Stimulated activated naive CD8-positive, alpha-beta T cell treated with anti-CD3 and anti-CD28 coated beads, Interleukin-15, amount 100 ng/mL, for 72 hours (primary cell): Measurements from ENCODE around the gene PRDM16.
"Not testable (repeated sequence)": the region's sequence is repeated elsewhere in the genome, so short reads cannot be mapped to it uniquely, and the experiment has no call there.

Experiments
- ATAC-seq: fragments of 150-1000 bp; cut with Tn5 transposase; 2 replicates; pipeline ENCODE4 v1.10.0; 2021; ENCODE audit warnings: mild to moderate bottlenecking, moderate library complexity
- DNase-seq, 2 donors: peaks; one replicate each; pipeline ENCODE4 v3.0.0; 2021 to 2022
- H3K27ac Mint-ChIP-seq, 2 donors: one replicate each; pipeline ENCODE4 v1.8.0; 2022; ENCODE audit warnings: mild to moderate bottlenecking in 2 of 2, mixed read lengths in 2 of 2, moderate library complexity in 2 of 2
- H3K27me3 Mint-ChIP-seq: one replicate; pipeline ENCODE4 v1.8.0; 2022; ENCODE audit warnings: mixed read lengths
- H3K4me1 Mint-ChIP-seq: one replicate; pipeline ENCODE4 v1.8.0; 2022; ENCODE audit warnings: mild to moderate bottlenecking, mixed read lengths
- H3K4me3 Mint-ChIP-seq, 2 donors: one replicate each; pipeline ENCODE4 v1.8.0; 2022; ENCODE audit warnings: mild to moderate bottlenecking in 2 of 2, mixed read lengths in 2 of 2, moderate library complexity in 1 of 2
- H3K9me3 Mint-ChIP-seq, 2 donors: one replicate each; pipeline ENCODE4 v1.8.0; 2022; ENCODE audit warnings: mixed read lengths in 2 of 2

The PRDM16 gene

DNA sequence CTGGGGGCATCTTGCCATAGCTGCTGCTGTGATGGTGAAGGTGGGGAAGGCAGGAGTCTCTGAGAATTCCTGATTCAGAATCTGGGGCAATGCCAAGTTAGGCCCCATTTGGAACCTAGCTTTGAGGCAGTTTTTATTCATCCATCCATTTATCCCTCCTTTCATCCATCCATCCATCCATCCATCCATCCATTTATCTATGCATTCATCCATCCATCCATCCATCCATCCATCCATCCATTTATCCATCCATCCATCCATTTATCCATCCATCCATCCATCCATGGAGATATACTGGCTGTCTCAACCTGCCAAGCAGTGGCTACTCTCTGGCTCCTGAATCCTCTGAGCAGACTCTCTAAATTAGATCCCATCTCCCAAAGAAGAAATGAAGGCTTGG is 83.1 kb downstream of the PRDM16 start:
- no peak for DNase-seq
- ATAC-seq, result no peak
- Mint-ChIP-seq H3K9me3 (no peaks in the 10 kb centered on the region), H3K27me3 (peaks cover 33% of the 10 kb centered on the region), H3K4me1 (no peaks in the 10 kb centered on the region), H3K4me3 (no peak overlapping the region), H3K27ac (peak overlapping the region in 1 of 2 donors; percentile 10)

DNA sequence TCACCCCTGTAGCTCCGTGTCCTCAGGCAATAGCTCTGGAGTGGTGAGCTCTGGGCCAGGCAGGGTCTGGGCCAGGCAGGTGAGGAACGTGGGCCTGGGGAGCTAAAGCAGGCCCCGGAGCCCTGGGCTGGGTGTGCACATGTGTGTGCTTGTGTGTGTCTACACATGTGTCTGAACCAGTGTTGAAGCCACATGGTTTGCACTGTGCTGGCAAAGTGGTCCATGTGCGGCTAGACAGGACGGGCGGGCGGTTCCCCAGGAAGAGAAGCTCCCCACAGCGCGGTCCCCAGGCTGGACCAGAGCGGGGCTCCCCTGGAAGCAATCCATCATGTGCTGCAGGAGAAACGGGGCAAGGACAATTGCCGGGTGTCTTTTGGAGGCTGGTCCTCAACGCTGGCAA is 84.2 kb downstream of the PRDM16 start:
- no peak for DNase-seq
- Mint-ChIP-seq H3K27me3 (peaks cover 39% of the 10 kb centered on the region), H3K4me1 (no peaks in the 10 kb centered on the region)

DNA sequence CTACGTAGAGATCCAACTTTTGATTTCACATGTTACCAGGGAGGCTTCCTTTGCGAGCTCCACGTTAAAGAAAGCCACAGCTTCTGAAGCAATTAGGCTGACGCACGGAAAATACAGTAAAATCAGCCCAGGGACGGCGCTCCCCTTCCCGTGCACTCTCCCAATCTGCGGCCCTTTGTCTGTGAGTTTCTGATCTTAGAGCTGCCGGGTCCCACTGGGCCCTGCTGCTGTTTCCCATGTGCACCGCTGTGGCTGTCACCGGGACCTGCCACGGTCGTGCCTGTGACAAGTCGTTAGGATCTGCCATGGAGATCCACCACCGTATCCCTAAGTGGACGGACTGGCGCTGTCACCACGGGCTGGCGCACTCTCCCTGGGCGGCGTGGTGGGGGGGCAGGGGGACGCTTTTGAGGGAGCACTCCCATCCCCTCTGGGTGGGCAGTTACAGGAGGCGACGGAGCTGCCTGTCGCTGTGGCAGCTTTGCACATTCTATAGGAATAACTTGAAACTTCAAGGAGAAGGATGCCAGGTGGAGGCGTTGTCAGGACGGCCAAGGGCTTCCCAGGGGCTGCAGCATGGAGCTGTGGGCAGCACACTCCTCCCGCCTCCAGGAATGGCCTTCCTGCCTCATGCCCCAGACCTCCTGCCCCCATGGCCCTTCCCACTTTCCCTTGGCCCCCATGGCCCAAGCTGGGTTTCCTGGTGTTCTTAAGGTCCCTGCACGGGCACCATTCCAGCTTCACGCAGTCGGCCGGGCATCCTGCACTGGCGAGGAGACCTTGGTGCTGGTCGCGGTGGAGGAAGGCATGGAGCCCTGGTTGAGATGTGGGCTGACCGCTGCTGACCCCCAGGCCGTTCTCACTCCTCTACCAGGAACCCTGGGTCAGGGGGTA is 85.1 kb downstream of the PRDM16 start:
- Mint-ChIP-seq H3K4me1 (no peaks in the 10 kb centered on the region), H3K9me3 (no peaks in the 10 kb centered on the region), H3K27ac (no peak overlapping the region), H3K27me3 (peaks cover 47% of the 10 kb centered on the region), H3K4me3 (no peak overlapping the region)
- DNase-seq (no peak), ATAC-seq (no peak)

More for the DNA sequence above, 84.2 kb downstream of the PRDM16 start:
- H3K27ac Mint-ChIP-seq, result no peak overlapping the region
- no peaks in the 10 kb centered on the region for H3K9me3 Mint-ChIP-seq
- H3K4me3 Mint-ChIP-seq, result no peak overlapping the region
- ATAC-seq, result no peak

DNA sequence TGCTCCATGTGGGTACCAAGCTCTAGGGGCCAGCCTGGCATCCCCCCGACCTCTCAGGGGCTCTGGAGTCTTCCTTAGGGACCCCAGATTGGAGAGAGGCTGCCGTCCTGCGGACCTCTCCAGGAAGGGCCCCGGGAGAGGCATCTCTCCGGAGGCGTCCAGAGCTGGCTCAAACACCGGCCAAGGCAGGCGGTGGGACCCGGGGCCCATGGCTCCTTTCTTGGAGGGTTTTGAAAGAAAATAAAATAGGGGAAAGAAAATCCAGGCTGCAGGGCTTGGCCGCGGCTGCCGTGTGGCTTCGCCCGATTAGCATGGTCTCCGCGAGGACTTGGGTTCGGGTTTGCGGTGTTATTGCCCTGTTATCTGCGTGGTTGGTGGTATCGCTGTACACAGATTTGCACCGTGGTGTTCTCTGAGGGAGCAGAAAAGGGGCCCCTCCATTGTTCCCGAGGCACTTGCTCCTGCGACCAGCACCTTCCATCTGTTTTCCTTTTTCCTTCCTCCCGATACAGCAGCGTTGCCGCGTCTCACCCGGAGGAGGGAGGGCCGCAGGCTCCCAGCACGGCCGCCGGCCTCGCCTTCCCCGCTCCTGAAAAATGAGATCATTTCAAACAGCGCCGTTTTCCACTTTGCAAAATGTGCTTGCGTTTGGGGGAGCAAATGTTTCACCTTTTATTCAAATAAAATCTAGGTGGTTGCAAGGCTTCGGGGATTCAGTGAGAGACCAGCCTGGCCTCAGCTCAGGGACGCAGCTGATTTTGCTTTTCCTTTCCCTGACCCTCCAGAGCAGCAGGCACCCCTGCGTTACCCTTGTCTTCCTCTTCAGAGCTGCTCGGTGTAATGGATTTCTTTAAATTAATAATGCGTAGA is 86.3 kb downstream of the PRDM16 start:
- Mint-ChIP-seq H3K4me3 (no peak overlapping the region), H3K27ac (no peak overlapping the region), H3K27me3 (peaks cover 47% of the 10 kb centered on the region), H3K4me1 (no peaks in the 10 kb centered on the region), H3K9me3 (no peaks in the 10 kb centered on the region)
- DNase-seq (no peak), ATAC-seq (no peak)

DNA sequence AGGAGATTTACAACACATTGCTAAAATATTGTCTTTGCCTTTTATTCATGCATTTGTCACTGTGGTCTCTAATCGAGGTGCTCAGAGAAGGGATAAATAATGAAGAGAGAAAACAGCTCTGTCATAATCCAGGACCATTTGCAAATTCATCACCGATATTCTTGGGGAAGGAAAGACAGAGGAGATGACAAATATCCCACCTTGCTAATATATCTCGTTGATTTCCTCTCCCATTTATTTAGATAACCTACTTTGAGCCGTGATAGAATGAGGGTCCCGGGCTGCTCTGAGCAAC is 86.9 kb downstream of the PRDM16 start:
- no peak overlapping the region for H3K27ac Mint-ChIP-seq
- DNase-seq, result no peak
- H3K4me1 Mint-ChIP-seq, result peaks cover 5% of the 10 kb centered on the region
- no peak for ATAC-seq
- no peak overlapping the region for H3K4me3 Mint-ChIP-seq
- H3K27me3 Mint-ChIP-seq, result peaks cover 47% of the 10 kb centered on the region
- no peaks in the 10 kb centered on the region for H3K9me3 Mint-ChIP-seq

DNA sequence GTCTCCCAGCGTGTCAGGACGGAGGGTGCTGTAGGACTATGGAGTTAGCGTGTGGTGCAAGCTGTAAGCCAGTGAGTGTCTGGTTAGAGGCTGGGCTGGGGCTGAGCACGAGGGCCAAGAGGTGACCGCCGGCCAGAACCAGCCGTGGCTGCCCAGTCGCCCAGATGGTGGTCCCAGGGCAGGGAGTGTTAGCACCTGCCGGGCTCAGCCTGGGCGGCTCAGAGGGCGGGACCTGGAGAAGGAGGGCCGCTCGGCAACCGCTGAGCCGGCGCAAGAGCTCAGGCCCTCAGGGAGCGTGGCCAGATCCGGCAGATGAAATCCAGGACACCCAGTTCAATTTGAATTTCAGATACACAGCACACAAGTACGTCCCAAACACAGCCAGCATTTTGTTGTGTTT is 87.9 kb downstream of the PRDM16 start:
- DNase-seq, result no peak
- H3K27me3 Mint-ChIP-seq, result peaks cover 49% of the 10 kb centered on the region
- no peak for ATAC-seq
- no peak overlapping the region for H3K4me3 Mint-ChIP-seq
- H3K9me3 Mint-ChIP-seq, result no peaks in the 10 kb centered on the region
- no peak overlapping the region for H3K27ac Mint-ChIP-seq
- H3K4me1 Mint-ChIP-seq, result peaks cover 12% of the 10 kb centered on the region

DNA sequence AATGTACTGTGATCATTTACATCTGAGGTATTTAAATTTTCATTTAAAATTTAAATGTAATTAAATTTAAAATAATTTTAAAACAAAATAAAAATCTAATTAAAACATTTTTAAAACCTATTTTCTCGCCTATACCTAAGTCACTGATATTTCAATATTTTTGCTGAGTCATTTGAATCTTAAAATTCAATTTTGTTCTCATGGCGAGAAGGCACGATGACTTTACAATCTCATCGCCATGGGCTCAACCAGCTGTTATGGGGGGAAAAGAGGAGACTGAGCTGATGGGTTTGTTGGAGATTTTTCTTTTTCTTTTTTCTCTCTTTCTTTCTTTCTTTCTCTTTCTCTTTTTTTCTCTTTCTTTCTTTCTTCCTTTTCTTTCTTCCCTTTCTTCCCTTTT is 89.3 kb downstream of the PRDM16 start:
- Mint-ChIP-seq H3K27me3 (peaks cover 56% of the 10 kb centered on the region), H3K9me3 (no peaks in the 10 kb centered on the region), H3K27ac (peak overlapping the region in 1 of 2 donors; percentile 73), H3K4me1 (peaks cover 12% of the 10 kb centered on the region), H3K4me3 (no peak overlapping the region)
- DNase-seq (no peak), ATAC-seq (no peak)

DNA sequence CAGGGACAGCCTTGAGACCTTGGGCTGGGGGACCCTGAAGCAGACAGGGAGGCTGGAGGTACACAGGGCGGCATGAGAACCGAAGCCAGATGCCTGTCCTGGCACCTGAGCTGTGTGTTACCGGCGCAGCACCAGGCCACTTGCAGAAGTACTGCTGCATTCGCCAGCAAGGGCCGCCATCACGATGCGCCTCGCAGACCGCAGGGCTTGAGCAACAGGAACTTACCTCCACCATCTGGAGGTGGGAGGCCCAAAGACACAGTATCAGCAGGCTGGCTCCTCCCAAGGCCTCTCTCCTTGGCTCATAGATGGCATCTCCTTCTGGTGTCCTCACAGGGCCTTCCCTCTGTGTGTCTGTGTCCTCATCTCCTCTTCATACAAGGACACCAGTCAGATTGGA is 90.1 kb downstream of the PRDM16 start:
- Mint-ChIP-seq H3K4me3 (no peak overlapping the region), H3K27me3 (peaks cover 53% of the 10 kb centered on the region), H3K27ac (no peak overlapping the region), H3K9me3 (no peaks in the 10 kb centered on the region), H3K4me1 (peaks cover 12% of the 10 kb centered on the region)
- DNase-seq (no peak), ATAC-seq (no peak)

DNA sequence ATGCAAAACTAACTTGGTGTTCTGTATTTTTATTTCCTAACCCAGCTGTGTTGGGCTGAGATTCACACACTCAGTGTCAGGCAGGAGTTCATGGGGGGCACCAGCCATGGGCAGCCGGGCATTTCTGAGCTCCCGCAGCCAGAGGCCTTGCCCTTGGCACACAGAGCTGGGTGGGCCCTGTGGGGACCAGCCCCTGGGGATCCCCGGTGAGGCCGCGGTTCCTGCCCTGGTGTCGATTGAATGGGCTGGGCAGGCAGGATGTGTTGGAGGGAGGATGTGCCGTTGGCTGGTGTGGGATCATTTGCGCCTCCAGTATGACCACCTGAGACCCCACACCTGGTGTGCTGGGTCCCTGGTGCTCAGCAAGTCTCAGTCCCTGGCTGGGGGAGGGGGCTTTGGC is 91.0 kb downstream of the PRDM16 start:
- H3K27me3 Mint-ChIP-seq, result peaks cover 44% of the 10 kb centered on the region
- H3K4me1 Mint-ChIP-seq, result peaks cover 12% of the 10 kb centered on the region
- no peak for ATAC-seq
- H3K27ac Mint-ChIP-seq, result no peak overlapping the region
- no peaks in the 10 kb centered on the region for H3K9me3 Mint-ChIP-seq
- no peak for DNase-seq
- H3K4me3 Mint-ChIP-seq, result no peak overlapping the region

DNA sequence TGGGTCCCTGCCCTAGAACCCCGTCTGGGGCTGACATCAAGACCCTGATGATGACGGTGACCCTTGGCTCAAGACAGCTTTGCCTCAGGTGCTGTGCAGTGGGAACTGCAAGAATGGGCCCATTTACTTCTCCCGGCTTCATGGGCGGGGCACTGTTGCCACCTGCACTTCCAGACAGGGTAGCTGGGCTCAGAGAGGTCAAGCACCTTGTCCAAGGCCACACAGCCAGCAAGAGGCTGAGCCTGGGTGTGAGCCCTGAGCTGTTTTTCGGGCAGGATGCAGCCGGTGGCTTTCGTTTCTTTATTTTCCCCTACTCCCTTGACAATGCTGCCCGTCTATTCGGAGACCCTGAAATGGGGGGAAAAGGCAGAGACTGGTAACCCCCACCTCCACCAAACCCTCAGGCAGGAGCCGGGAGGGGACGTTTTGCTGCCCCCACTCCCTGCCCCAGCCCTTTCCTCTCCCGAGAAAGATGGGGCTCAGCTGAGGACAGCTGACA is 91.7 kb downstream of the PRDM16 start:
- Mint-ChIP-seq H3K9me3 (no peaks in the 10 kb centered on the region), H3K4me1 (peaks cover 12% of the 10 kb centered on the region), H3K27ac (peak overlapping the region in 1 of 2 donors; percentile 76), H3K4me3 (peak overlapping the region; percentile 60 to 64), H3K27me3 (peaks cover 37% of the 10 kb centered on the region)
- ATAC-seq (peak; percentile 28), DNase-seq (no peak)

DNA sequence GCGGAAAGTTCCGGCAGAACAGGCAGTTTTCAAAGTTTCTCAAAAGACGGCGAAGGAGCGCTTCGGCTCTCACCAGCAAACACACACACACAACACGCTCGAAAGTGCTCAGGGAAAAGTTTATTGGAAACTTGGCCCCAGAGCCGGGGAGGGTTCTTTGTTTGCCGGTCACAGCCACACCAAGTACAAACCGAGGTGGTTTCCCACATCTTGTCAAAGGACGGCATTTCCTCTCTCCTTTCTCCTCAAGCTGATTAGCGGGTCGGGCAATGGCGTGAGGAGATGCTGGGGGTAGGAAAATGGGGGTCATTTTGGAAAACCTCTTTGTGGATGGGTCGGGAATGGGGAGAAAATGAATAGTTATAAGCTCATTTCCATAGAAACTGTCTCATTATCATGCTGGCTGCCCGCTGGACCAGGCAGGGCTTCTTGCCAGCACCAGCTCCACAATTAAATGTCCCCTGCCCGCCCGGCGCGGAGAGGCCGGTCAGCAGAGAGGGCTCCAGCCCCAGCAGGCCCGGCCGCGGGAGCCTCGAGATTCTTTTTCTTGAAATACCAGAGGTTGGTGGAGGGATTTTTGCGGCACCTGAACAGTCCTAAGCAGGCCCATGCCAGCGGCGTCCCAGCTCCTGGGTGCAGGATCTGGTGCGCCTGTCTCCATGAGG is 92.3 kb downstream of the PRDM16 start:
- Mint-ChIP-seq H3K27me3 (peaks cover 31% of the 10 kb centered on the region), H3K4me1 (peaks cover 12% of the 10 kb centered on the region), H3K27ac (peak overlapping the region in 1 of 2 donors; percentile 76), H3K9me3 (no peaks in the 10 kb centered on the region), H3K4me3 (peak overlapping the region; percentile 60 to 64)
- ATAC-seq, result peak; percentile 53
- no peak for DNase-seq

DNA sequence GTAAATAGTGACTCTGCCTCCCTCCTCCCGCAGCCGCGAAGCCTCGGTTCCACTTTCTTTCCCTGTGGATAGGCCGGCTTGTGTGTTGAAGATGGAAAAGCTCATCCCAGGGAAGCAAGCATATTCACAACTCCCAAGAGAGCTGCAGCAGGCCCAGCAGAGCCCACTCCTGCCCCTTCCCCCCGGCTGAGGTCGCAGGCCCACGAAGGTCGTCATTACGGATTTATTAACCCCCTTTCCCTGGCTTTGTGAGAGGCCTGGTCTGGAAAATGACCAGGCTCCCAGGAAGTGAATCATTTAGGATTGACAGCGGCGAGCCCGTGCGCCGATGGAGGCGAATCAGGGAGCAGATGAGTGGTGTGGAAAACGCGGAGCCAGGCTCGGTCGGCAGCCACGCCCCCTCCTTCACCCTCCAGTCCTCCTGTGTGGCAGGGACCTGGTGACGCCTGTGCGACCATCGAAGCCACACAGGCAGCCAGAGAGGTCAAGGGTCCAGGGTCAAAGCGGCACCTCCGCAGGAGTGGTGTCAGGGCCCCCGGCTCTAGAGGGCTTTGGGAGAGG is 93.4 kb downstream of the PRDM16 start:
- H3K27me3 Mint-ChIP-seq, result peaks cover 20% of the 10 kb centered on the region
- no peak overlapping the region for H3K27ac Mint-ChIP-seq
- ATAC-seq, result no peak
- DNase-seq, result no peak
- peaks cover 12% of the 10 kb centered on the region for H3K4me1 Mint-ChIP-seq
- H3K9me3 Mint-ChIP-seq, result no peaks in the 10 kb centered on the region
- H3K4me3 Mint-ChIP-seq, result no peak overlapping the region

DNA sequence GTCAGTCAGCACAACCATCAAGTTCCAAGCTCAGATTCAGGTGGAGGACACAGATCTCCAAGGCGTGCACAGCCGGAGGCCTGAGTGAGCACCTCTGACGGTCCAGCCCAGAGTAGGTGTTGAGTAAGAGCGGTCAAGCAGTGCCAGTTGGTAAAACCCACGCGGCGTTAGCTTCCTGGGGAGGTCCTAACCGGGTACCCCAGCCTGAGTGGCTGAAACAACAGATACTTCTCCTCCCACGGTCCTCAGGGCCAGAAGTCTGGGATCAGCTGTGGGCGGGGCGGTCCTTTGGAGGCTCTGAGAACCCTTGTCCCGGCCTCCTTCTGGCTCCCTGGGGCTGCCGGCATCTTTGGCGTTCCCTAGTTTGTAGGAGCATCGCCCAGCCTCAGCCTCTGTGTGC is 94.4 kb downstream of the PRDM16 start:
- H3K9me3 Mint-ChIP-seq, result no peaks in the 10 kb centered on the region
- no peak for DNase-seq
- H3K4me3 Mint-ChIP-seq, result no peak overlapping the region
- no peak overlapping the region for H3K27ac Mint-ChIP-seq
- no peak for ATAC-seq
- H3K4me1 Mint-ChIP-seq, result peaks cover 12% of the 10 kb centered on the region
- H3K27me3 Mint-ChIP-seq, result peaks cover 15% of the 10 kb centered on the region

DNA sequence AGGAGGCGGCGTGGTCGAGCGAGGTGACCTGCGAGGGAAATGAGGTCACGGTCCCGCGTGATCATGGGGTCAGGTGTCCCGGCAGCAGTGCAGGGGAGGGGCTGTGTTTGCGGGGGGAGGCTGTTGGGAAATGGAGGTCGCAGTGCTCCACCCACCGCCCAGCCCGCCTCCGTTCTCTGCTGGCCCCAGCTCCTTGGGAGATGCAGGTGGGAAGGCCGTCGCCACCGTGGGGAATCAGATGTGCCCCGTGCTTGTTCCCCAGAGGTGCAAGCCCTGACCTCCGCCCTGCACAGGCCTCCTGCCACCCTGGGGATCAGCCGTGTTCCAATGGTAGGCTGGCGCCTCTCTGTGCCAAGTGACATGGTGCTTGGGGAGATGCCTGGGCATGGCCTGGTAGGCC is 95.7 kb downstream of the PRDM16 start:
- DNase-seq, result no peak
- no peak overlapping the region for H3K4me3 Mint-ChIP-seq
- H3K27me3 Mint-ChIP-seq, result peaks cover 13% of the 10 kb centered on the region
- no peak for ATAC-seq
- H3K27ac Mint-ChIP-seq, result peak overlapping the region in 1 of 2 donors; percentile 54
- H3K9me3 Mint-ChIP-seq, result no peaks in the 10 kb centered on the region
- peaks cover 12% of the 10 kb centered on the region for H3K4me1 Mint-ChIP-seq

DNA sequence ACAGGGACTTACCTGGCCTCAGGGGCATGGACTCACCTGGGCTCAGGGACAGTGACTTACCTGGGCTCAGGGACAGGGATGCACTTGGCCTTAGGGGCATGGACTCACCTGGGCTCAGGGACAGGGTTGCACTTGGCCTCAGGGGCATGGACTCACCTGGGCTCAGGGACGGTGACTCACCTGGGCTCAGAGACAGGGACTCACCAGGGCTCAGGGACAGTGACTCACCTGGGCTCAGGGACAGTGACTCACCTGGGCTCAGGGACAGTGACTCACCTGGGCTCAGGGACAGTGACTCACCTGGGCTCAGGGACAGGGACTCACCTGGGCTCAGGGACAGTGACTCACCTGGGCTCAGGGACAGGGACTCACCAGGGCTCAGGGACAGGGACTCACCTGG is 96.2 kb downstream of the PRDM16 start:
- Mint-ChIP-seq H3K4me1 (peaks cover 12% of the 10 kb centered on the region), H3K27me3 (peaks cover 17% of the 10 kb centered on the region)
- H3K4me3 Mint-ChIP-seq, ATAC-seq, DNase-seq, H3K27ac Mint-ChIP-seq, H3K9me3 Mint-ChIP-seq: not testable (repeated sequence)
